Stomach smooth muscle (tissue), 2 donors: ENCODE data around the gene RLN3.

ENCODE experiments used
- H3K27ac ChIP-seq: one replicate; pipeline ENCODE4 v1.7.0; 2013; ENCODE audit warnings: mild to moderate bottlenecking, low read length, inconsistent platforms
- H3K27me3 ChIP-seq, 2 donors: one replicate each; pipeline ENCODE4 v1.7.0; 2013; ENCODE audit warnings: low read length in 2 of 2; ENCODE audit not compliant: insufficient read depth in 2 of 2, control insufficient read depth in 1 of 2
- H3K36me3 ChIP-seq, 2 donors: one replicate each; pipeline ENCODE4 v1.7.0; 2013; ENCODE audit warnings: low read length in 2 of 2; ENCODE audit not compliant: control insufficient read depth in 2 of 2, insufficient read depth in 2 of 2
- H3K4me1 ChIP-seq: one replicate; pipeline ENCODE4 v1.7.0; 2013; ENCODE audit warnings: low read length; ENCODE audit not compliant: control insufficient read depth, insufficient read depth
- H3K4me3 ChIP-seq, 2 donors: one replicate each; pipeline ENCODE4 v1.7.0; 2013; ENCODE audit warnings: low read length in 2 of 2
- H3K9ac ChIP-seq, 2 donors: one replicate each; pipeline ENCODE4 v1.7.0; 2013; ENCODE audit warnings: low read length in 2 of 2, mild to moderate bottlenecking in 1 of 2
- H3K9me3 ChIP-seq, 2 donors: one replicate each; pipeline ENCODE4 v1.7.0; 2013; ENCODE audit warnings: low read length in 2 of 2; ENCODE audit not compliant: control insufficient read depth in 2 of 2
- donor health status: healthy.
- donor health status: Pancreatic carcinoma.

The RLN3 gene

DNA sequence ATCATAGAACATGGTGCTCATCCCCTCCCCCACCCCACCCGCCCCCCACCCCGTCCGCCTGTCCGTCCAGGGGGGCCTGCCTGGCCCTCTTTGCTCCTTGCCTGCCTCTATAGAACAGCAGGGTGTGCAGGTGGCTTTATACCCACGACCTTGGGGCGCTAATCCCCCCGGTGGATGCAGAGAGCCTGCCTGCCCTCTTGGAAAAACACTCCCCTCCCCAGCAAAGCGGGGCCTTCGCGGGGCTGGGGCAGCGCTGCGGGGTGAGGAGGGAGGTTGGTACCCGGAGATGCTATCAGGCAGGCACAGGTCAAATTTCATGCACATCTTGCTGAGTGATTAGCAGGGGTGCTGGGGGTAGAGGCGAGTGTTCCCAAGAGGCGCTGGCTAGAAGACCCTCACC is 43.8 kb upstream of the RLN3 start:
- no peak overlapping the region for H3K9ac ChIP-seq
- no peak overlapping the region for H3K27ac ChIP-seq
- H3K9me3 ChIP-seq: no peaks in the 10 kb centered on the region
- peaks cover 0 to 2% of the 10 kb centered on the region in 2 donors for H3K36me3 ChIP-seq
- H3K4me1 ChIP-seq: peaks cover 27% of the 10 kb centered on the region
- H3K4me3 ChIP-seq: no peak overlapping the region
- no peaks in the 10 kb centered on the region for H3K27me3 ChIP-seq

DNA sequence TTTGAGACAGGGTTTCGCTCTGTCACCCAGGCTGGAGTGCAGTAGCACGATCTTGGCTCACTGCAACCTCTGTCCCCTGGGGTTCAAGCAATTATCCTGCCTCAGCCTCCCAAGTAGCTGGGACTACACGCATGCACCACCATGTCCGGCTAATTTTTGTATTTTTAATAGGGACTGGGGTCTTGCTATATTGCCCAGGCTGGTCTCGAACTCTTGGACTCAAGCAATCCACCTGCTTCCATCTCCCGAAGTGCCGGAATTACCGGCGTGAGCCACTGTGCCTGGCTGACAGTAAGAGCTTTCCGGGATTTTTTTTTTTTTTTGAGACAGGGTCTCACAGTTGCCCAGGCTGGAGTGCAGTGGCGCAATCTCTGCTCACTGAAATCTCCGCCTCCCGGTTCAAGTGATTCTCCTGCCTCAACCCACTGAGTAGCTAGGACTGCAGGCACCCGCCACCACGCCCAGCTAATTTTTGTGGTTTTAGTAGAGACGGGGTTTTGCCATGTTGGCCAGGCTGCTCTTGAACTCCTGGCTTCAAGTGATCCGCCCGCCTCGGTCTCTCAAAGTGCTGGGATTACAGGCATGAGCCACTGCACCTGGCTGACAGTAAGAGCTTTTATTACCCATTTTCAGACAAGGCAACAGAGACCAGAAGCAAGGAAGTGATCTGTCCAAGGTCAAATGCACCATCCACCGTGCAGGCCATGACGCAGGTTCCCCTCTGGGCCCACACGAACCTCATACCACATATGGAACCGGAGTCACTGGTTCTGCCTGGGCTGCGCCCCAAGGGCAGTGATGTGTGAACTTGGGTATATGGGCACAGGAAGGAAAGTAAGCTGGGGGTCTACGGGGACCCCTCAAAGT is 42.8 kb upstream of the RLN3 start:
- no peak overlapping the region for H3K9ac ChIP-seq
- H3K27ac ChIP-seq: no peak overlapping the region
- H3K4me3 ChIP-seq: no peak overlapping the region
- H3K9me3 ChIP-seq: no peaks in the 10 kb centered on the region
- peaks cover 22% of the 10 kb centered on the region for H3K4me1 ChIP-seq
- H3K36me3 ChIP-seq: peaks cover 0 to 2% of the 10 kb centered on the region in 2 donors
- no peaks in the 10 kb centered on the region for H3K27me3 ChIP-seq

DNA sequence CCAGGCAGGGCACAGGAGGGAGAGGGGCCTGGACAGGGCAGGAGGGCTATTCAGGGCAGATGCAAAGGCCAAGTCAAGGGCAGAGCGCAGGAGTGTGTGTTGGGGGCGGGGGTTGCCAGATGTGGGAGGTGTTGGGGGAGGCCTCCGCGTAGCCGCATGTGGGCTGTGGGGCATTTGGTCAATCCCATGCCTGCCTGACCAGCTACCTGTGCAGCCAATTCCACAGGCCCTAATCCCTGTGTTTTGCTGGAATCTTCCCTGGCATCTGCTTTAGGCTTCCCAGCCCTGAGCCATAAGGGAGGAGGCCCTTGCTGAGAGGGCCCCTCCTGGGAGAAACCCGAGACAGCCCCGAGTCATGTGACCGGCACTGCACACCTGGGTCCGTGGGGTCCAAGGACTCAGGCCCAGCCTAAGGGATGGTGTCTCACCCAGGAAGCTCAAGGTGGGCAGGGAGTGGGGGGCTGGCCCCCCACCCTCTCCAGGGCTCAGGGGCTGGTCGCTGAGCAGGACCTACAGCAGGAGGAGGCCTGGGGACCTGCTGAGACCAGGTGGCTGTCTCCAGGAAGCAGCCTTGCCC is 42.1 kb upstream of the RLN3 start:
- Histone ChIP-seq H3K36me3 (peaks cover 0 to 2% of the 10 kb centered on the region in 2 donors), H3K9me3 (no peaks in the 10 kb centered on the region), H3K4me1 (peaks cover 22% of the 10 kb centered on the region), H3K9ac (no peak overlapping the region), H3K27me3 (no peaks in the 10 kb centered on the region), H3K4me3 (peak overlapping the region in 1 of 2 donors; percentile 61), H3K27ac (peak overlapping the region; percentile 24)

DNA sequence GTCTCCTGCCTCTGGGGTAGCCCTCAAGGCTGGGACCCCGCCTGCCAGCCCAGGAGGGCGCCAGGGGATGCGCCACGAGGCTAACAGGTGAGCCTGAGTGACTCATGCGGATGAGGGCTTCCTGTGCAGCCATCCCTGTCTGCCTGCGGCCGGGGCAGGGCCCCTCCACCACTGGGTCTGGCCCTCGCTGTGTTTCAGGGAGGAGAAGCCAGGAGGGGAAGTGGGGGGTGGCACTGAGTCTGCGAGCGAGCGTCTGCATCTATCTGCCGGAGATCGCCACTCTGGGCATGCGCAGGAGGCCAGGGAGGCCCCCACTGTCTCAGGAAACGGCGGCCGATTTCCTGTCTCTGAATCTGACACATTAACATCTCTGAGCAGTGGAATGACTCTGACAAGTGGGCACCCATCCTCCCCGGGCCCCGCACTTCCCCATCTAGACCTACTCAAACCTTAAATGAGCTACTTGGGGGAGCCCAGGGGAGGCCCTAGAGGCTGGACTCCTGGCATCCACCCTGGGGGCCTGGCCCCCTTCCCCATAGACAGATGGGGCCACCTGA is 41.5 kb upstream of the RLN3 start:
- H3K27me3 ChIP-seq: no peaks in the 10 kb centered on the region
- peak overlapping the region in 1 of 2 donors; percentile 61 for H3K4me3 ChIP-seq
- H3K9me3 ChIP-seq: no peaks in the 10 kb centered on the region
- H3K36me3 ChIP-seq: peaks cover 0 to 2% of the 10 kb centered on the region in 2 donors
- H3K9ac ChIP-seq: peak overlapping the region; percentile 37 to 47
- peak overlapping the region; percentile 24 for H3K27ac ChIP-seq
- peaks cover 22% of the 10 kb centered on the region for H3K4me1 ChIP-seq

DNA sequence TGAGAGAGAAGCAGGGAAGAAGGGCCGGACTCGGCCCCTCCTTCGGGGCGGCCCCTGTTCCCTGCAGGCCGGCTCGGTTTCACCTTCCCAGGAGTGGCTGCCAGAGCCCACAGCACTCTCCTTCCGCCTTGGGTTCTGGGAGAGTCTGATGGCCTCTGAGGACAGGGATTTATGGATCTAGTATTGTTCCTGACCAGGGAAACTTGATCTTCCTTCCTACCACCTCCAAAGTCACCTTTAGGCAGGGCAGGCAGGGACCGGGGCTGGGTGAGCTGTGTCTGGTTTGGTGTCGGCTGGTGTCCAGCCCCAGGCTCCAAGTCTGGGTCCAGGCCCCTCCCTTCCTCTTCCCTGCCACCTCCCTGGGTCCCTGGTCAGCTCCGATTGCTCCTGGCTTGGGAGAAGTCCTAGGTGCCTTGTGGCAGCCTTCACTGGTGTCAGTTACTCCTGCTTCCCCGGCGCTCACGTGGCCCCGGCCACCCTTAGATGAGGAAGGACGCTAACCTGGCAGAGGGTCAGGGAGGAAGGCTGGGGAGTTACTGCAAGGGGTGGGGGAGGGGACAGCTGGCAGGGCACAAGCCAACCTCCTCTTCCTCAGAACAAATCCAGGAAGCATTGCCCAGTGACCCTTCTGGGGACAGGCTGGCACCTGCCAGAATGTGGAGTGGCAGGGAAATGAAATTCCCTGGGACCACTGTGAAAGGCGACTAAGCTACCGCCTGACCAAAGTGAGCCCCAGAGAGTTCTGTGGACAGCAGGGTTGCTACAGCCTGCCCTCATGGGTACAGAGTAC is 40.7 kb upstream of the RLN3 start:
- Histone ChIP-seq H3K9me3 (no peaks in the 10 kb centered on the region), H3K27me3 (no peaks in the 10 kb centered on the region), H3K4me3 (no peak overlapping the region), H3K27ac (peak overlapping the region; percentile 24), H3K9ac (peak overlapping the region in 1 of 2 donors; percentile 37), H3K36me3 (peaks cover 0 to 2% of the 10 kb centered on the region in 2 donors), H3K4me1 (peaks cover 22% of the 10 kb centered on the region)

DNA sequence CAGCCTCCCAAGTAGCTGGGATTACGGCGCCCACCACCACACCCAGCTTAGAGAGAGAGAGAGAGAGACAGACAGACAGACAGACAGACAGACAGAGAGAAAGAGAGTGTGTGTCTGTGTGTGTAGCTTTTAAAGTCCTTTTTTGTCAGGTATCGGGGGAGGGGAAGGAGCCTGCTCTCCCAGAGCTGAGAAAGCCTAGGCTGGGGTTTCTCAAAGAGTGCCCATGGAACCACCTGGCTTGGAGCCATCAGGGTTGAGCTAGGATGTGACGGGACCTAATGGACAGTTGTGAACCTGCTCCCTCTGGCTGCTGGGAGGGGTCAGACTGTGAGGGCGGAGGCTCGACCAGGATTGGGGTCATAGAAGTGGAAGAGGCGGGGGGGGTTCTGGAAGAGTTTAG is 38.5 kb upstream of the RLN3 start:
- Histone ChIP-seq H3K9ac (no peak overlapping the region), H3K4me1 (peaks cover 22% of the 10 kb centered on the region), H3K36me3 (peaks cover 5% of the 10 kb centered on the region in 2 donors), H3K27me3 (no peaks in the 10 kb centered on the region), H3K4me3 (no peak overlapping the region), H3K9me3 (no peaks in the 10 kb centered on the region), H3K27ac (no peak overlapping the region)

DNA sequence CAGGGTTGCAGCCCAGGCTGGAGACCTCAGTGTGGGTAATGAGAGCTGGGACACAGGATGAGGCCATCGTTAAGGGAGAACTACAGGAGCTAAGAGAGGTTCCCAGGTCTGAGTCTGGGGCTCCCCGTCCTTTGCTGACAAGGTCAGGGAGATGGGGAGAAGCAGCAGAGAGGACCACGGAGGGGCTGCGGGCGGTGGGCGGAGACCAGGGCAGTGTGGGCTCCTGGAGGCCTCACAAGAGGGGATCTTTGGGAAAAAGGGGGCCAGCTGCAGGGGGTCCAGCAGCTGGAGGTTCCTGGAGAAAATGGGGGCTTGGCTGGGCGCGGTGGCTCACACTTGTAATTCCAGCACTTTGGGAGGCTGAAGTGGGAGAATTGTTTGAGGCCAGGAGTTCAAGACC is 37.9 kb upstream of the RLN3 start:
- peaks cover 22% of the 10 kb centered on the region for H3K4me1 ChIP-seq
- H3K9ac ChIP-seq: no peak overlapping the region
- no peaks in the 10 kb centered on the region for H3K27me3 ChIP-seq
- H3K36me3 ChIP-seq: peaks cover 5% of the 10 kb centered on the region in 2 donors
- H3K9me3 ChIP-seq: no peaks in the 10 kb centered on the region
- no peak overlapping the region for H3K4me3 ChIP-seq
- H3K27ac ChIP-seq: no peak overlapping the region

DNA sequence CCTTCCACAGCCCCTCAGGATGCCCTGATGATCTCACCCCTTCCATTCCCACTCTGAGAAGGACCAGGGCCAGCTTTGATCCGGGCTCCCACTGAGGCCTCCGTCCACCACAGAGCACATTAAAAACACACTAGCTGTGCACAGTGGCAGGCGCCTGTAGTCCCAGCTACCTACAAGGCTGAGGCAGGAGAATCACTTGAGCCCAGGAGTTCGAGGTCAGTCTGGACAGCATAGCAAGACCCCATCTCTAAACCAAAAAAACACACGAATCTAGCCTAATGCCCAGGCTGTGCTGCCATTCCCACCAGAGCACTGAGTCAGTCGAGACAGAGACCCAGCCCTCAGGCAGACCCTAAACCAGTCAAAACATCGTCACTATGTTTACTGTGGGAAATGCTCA is 35.9 kb upstream of the RLN3 start:
- no peaks in the 10 kb centered on the region for H3K27me3 ChIP-seq
- H3K27ac ChIP-seq: no peak overlapping the region
- H3K9ac ChIP-seq: no peak overlapping the region
- H3K9me3 ChIP-seq: no peaks in the 10 kb centered on the region
- H3K4me1 ChIP-seq: peaks cover 10% of the 10 kb centered on the region
- peaks cover 5% of the 10 kb centered on the region in 2 donors for H3K36me3 ChIP-seq
- H3K4me3 ChIP-seq: no peak overlapping the region

DNA sequence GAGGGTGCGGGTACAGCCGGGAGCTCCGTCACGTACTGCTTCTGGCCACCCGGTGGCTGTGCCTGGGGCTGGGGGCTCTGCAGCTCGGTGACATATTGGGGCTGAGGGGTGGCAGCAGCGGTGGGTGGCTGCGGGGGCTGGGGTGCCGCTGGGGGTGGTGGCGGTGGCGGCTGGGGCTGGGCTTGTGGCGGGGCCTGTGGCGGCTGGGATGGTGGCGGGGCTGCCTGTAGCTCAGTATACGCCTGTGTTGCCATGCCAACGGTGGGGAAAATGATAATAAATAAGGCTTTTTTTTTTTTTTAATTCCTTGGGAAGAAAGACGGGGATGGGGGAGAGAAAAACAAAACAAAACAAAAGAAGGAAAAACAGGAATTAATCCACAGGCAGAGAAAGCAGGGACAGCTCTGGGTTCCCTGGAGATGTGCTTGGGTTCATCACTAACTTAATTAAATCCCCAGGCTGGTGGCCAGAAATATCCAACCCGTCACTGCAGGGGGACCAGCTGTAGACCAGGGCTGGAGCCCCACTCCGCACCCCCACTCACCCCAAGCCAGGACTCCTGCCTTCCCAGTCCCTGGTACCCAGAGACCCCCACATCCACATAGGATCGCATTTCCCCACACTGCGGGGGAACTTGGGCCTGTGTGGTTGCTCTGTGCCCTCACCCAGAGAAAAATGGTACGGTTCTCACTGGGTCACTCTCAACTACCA is 34.2 kb upstream of the RLN3 start:
- Histone ChIP-seq H3K36me3 (peaks cover 5% of the 10 kb centered on the region in 2 donors), H3K9me3 (no peaks in the 10 kb centered on the region), H3K27ac (no peak overlapping the region), H3K27me3 (no peaks in the 10 kb centered on the region), H3K9ac (no peak overlapping the region), H3K4me1 (peaks cover 3% of the 10 kb centered on the region), H3K4me3 (no peak overlapping the region)
